GM12801 (cell line): ENCODE results near the gene TRPM2.

ENCODE experiments used
- TF ChIP-seq, protein P1 (sequence below): IDR thresholded peaks from one replicate; pipeline ENCODE4 v1.5.1; 2011; ENCODE audit warnings: control low read depth; ENCODE audit not compliant: insufficient read length; ENCODE audit errors: extremely low read depth

Gene TRPM2

DNA sequence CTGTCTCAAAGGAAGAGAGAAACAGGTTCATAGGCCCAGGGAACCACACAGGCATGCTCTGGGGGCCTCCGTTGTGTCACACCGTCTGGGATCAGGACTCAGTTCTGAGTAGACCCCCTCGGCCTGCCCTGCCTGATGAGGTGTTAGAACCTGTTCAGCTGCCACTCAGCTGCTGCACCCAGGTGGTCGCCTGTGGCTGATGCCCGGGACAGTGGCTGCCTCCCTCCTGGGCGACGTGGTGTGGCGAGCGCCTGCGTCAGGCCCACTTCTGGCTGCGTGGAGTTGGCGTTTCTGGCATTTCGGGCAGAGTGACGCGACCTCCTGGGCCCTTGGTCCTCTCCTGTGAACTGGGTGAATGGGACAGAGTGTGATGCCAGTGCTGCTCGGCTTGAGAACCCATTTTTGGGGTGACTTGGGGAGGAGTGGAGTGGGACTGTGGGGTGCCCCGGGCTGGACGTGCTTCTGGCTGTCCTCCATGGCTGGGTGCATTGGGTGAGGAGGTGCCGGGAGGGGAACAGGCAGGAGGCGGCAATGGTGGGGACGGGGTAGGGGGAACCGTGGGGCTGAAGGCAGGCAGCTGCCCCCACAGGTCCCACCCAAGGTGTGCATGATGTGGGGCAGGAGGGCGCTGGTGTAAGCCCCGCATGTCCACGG is 25.1 kb upstream of the TRPM2 start:
- TF ChIP-seq, protein P1, sequence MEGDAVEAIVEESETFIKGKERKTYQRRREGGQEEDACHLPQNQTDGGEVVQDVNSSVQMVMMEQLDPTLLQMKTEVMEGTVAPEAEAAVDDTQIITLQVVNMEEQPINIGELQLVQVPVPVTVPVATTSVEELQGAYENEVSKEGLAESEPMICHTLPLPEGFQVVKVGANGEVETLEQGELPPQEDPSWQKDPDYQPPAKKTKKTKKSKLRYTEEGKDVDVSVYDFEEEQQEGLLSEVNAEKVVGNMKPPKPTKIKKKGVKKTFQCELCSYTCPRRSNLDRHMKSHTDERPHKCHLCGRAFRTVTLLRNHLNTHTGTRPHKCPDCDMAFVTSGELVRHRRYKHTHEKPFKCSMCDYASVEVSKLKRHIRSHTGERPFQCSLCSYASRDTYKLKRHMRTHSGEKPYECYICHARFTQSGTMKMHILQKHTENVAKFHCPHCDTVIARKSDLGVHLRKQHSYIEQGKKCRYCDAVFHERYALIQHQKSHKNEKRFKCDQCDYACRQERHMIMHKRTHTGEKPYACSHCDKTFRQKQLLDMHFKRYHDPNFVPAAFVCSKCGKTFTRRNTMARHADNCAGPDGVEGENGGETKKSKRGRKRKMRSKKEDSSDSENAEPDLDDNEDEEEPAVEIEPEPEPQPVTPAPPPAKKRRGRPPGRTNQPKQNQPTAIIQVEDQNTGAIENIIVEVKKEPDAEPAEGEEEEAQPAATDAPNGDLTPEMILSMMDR: no peak

DNA sequence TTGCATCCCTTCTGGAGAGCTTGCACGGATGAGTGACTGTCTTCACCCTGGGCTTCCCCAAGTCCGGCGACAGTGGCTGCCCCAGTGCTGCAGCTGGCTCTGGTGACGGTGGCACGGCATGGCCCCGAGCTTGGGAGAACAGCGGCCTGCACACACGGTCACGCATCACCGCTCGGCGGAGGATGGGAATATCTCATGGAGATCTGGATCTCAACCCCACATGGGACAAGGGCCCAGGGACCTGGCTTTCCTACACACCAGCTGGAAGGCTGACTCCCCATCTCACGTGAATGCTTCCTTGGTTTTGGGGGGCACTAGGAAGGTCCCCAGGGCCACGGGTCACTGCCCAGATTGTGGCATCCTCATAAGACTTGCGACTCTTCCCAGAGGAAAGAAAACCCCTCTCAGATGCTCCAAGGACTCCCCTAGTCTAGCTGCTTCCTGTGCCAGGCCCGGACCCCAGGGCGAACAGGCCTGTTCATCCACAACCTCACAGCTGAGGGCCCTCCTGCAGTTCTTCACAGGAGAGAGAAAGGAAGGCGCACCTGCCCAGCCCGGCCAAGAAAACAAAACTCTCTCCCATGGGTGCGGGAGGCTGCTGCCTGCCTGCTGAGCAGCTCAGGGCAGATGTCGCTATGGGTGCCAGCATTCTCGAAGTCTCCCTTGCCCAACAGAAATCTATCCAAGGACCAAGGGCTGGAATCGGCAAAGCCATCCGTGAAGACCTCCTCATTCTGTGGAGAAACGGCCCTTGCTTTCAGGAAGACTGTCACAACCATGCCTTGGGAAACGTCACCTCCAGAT is 24.1 kb upstream of the TRPM2 start:
- TF ChIP-seq, protein P1: no peak

DNA sequence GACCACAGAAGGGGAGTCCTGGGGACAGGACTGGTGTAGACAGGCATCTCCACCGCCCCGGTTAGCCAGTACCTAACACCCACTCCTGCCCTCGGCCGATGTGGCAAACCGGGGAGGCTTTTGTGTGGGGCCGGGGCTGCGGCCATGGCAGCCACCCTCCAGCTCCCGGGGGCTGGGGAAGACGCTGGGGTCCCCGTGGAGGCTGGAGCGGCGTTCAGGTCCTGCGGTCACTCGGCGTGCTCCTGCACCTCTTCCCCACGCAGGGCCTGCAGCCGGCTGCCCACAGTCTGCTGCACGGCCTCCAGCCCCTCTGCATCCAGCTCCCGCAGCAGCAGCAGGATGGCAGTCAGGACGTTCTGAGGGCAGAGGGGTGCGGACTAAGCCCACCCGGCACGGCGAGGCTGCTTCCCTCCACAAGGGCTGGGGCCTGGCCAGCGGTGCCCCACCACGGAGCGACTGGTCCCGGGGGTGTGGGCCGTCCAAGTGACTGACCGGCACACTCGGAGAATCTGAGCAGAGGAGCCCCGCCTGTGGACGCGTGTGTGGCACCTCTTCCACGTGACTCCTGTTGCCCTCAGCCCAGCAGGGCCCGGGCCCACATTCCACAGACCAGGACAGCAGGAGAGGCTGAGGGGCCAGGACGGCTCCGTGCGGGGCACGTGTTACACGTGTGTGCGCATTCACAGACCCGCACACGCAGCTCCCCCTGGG is 23.3 kb upstream of the TRPM2 start:
- TF ChIP-seq, protein P1: no peak

DNA sequence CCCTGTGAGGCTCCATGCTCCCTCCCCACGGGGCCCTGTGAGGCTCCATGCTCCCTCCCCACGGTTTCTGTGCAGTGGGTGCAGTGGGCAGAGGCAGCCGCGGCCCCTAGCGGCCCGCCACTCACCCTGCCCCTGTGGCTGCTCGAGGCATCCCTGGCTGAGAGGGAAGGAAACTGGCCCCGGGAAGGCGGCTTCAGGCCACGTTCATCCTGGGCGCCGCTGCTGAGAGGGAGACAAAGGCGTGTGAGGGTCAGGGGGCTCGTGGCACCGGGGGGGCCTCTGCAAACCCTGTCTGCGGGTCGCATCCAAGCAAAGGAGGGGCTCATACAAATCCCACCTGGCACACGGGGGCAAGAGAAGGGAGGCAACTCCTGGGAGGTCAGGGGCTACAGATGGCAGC is 22.7 kb upstream of the TRPM2 start:
- TF ChIP-seq, protein P1: no peak

DNA sequence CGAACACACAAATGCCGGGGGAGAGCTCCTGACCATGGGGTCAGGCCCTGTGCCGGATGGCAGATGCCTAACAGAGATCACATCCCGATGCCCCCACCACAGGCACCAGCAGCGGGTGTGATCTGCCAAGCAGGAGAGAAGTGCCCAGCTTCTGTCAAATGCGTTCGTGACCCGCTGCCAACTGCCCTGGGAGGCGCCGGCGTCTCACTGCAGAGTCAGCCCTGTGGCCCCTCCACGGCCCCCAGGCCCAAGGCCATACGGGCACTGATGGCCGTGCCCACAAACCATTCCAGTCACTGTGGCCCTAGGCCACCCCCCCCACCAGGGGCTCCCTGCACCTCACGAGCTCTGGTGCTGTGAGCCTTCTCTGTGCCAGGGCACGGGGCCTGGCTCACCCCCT is 22.2 kb upstream of the TRPM2 start:
- TF ChIP-seq, protein P1: no peak

DNA sequence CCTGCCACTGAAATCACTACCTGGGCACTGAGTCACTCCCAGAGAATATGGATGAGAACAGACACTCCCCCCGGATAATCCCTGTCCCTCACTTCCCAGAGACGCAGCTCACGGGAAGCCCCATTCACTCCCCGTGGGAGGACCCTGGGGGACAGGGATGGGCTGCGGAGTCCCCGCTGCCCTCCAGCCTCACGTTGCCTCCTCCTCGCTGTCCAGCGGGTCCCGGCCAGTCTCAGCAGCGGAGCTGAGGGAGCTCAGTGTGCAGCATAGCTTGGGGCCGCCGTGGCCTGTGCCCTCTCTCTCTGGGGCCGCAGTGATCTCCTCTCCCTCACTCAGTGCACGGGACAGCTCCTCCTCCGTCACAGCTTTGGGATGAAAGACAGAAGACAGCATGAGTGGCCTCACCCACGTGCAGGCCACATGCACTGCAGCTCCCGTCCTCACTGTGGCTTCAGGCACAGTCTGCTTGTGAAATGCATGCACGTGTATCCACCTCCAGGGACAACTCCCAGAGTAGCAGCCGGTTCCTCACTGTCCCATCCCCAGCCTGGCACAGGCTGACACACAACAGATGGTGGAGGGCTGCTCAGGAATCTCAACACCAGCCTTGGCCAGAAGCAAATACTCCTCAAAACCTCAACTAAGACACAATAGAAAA is 21.6 kb upstream of the TRPM2 start:
- TF ChIP-seq, protein P1: no peak

DNA sequence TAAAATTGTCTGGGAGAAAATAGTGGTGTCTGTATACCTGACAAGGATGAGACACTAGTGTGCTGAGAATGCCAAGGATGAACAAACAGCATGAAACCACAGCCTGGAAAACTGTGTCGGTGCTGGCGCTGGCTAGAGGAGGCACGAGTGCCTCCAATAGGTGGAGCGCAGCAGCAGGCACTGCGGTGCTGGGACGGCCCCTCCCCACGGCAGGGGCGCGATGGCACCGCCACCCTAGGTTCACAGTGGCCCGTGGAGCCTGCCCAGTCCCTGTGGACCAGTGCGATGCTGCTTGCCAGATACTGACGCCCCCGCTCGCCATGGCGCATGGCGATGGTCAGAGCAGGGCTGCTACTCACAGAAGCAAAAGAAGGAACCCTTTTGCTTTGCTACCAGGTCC is 21.0 kb upstream of the TRPM2 start:
- TF ChIP-seq, protein P1: no peak
